ENCODE measurements around the gene TMEM150C. TPM values are rescaled to one million over a fixed set of nuclear protein-coding genes. Genes with fewer than 3 reads are reported as not detected.
"Not testable (repeated sequence)": the region's sequence is repeated elsewhere in the genome, so short reads cannot be mapped to it uniquely, and the experiment has no call there.

TMEM150C gene
- total RNA-seq, 1 experiment from 2014 or later, result 1.8 TPM

GRCh38 chr4:82479562-82479961, 82.2 kb downstream of the TMEM150C start:
- Histone ChIP-seq H3K4me3 (ENCODE audit: low read depth in 2 of 2, low read length in 2 of 2) (no peak overlapping the region), H3K36me3 (ENCODE audit: control insufficient read depth, insufficient read depth, low read length) (no peaks in the 10 kb centered on the region), H3K9me3 (ENCODE audit: control insufficient read depth, insufficient read depth, low read depth, low read length) (no peaks in the 10 kb centered on the region), H3K27me3 (ENCODE audit: control insufficient read depth, insufficient read depth, low read length) (no peaks in the 10 kb centered on the region), H3K27ac (ENCODE audit: low read length) (no peak overlapping the region), H3K4me1 (ENCODE audit: control insufficient read depth, insufficient read depth, low read length) (no peaks in the 10 kb centered on the region)
- DNase-seq (ENCODE audit: low read depth, low spot score), result no peak
- no TSS peak for BruUV-seq (replicated peaks)
- ChIA-PET POLR2A (no interaction called here), CTCF (no interaction called here)
- intact Hi-C loops (cut with micrococcal nuclease; ENCODE audit: unreplicated experiment), result no loop called here
- in situ Hi-C loops (cut with HindIII; ENCODE audit: low pct_unique_long_range_greater_than_20kb, low sequenced_read_pairs), result no loop called here
- no peak for ATAC-seq
- TF ChIP-seq CTCF (IDR thresholded peaks at IDR 0.05), result no peak
- TF ChIP-seq REST (IDR thresholded peaks at IDR 0.05; ENCODE audit: insufficient read depth in 1 of 2, low read depth in 2 of 2, low read length in 1 of 2), result no peak
- no peak for TF ChIP-seq TCF7L2 (IDR thresholded peaks at IDR 0.05; ENCODE audit: low read depth, low read length)

GRCh38 chr4:82477469-82477868, 84.3 kb downstream of the TMEM150C start:
- BruUV-seq (replicated peaks); POLR2A ChIA-PET: not testable (repeated sequence)

GRCh38 chr4:82475931-82476330, 85.9 kb downstream of the TMEM150C start:
- POLR2A ChIA-PET; H3K27ac ChIP-seq (ENCODE audit: low read length); BruUV-seq (replicated peaks); H3K9me3 ChIP-seq (ENCODE audit: control insufficient read depth, insufficient read depth, low read depth, low read length); CTCF ChIA-PET; H3K4me1 ChIP-seq (ENCODE audit: control insufficient read depth, insufficient read depth, low read length); H3K27me3 ChIP-seq (ENCODE audit: control insufficient read depth, insufficient read depth, low read length); ATAC-seq; DNase-seq (ENCODE audit: low read depth, low spot score); H3K36me3 ChIP-seq (ENCODE audit: control insufficient read depth, insufficient read depth, low read length); intact Hi-C loops (cut with micrococcal nuclease; ENCODE audit: unreplicated experiment); in situ Hi-C loops (cut with HindIII; ENCODE audit: low pct_unique_long_range_greater_than_20kb, low sequenced_read_pairs); H3K4me3 ChIP-seq (ENCODE audit: low read depth in 2 of 2, low read length in 2 of 2): not testable (repeated sequence)

More at GRCh38 chr4:82477469-82477868, 84.3 kb downstream of the TMEM150C start:
- CTCF ChIA-PET; ATAC-seq; H3K27me3 ChIP-seq (ENCODE audit: control insufficient read depth, insufficient read depth, low read length); H3K9me3 ChIP-seq (ENCODE audit: control insufficient read depth, insufficient read depth, low read depth, low read length); H3K27ac ChIP-seq (ENCODE audit: low read length); H3K4me3 ChIP-seq (ENCODE audit: low read depth in 2 of 2, low read length in 2 of 2); DNase-seq (ENCODE audit: low read depth, low spot score); in situ Hi-C loops (cut with HindIII; ENCODE audit: low pct_unique_long_range_greater_than_20kb, low sequenced_read_pairs); H3K36me3 ChIP-seq (ENCODE audit: control insufficient read depth, insufficient read depth, low read length); intact Hi-C loops (cut with micrococcal nuclease; ENCODE audit: unreplicated experiment); H3K4me1 ChIP-seq (ENCODE audit: control insufficient read depth, insufficient read depth, low read length): not testable (repeated sequence)
